ENCODE measurements around the gene FZD4. TPM values are rescaled to one million over a fixed set of nuclear protein-coding genes. Genes with fewer than 3 reads are reported as not detected.

Gene FZD4
- total and polyA plus RNA-seq, 2 donors (not counting 3 experiments of a cell fraction or from before 2014, with no cell fraction given): 56.6 to 112 TPM

- ChIA-PET POLR2A (no interaction called here), CTCF (interaction anchor here (0.8 to 3.2 kb wide), 2 partner anchors 13 to 27 kb away, joined by 3 to 17 read pairs; partner anchors contain the start of gene FZD4)
- DNase-seq (ENCODE audit: low read depth, low spot score) (no peak), FAIRE-seq (no peak)
- H2AFZ ChIP-seq (ENCODE audit: low read depth, low read length): no peak overlapping the region
- H4K20me1 ChIP-seq (replicated peaks; ENCODE audit: control insufficient read depth, extremely low read depth, insufficient read depth, low read length): no peaks in the 10 kb centered on the region
- dilution Hi-C loops (cut with MboI; ENCODE audit: extremely low pct_ligation_motif_present, low sequenced_read_pairs) (no loop called here), intact Hi-C loops (cut with micrococcal nuclease) (no loop called here)
- H3K4me3 ChIP-seq (replicated peaks in 1 of 3; ENCODE audit: insufficient read depth in 1 of 3, low read depth in 1 of 3, low read length in 3 of 3): no peak overlapping the region
- H3K4me1 ChIP-seq (ENCODE audit: control insufficient read depth, extremely low read depth, insufficient read depth, low read length): peaks cover 5% of the 10 kb centered on the region
- BruUV-seq (replicated peaks): no TSS peak
- no peaks in the 10 kb centered on the region for H3K36me3 ChIP-seq (ENCODE audit: control insufficient read depth in 2 of 2, extremely low read depth in 1 of 2, insufficient read depth in 2 of 2, low read length in 2 of 2)
- no peaks in the 10 kb centered on the region for H3K79me2 ChIP-seq (ENCODE audit: control insufficient read depth, insufficient read depth, low read length)
- no peak overlapping the region for H3K4me2 ChIP-seq (ENCODE audit: insufficient read depth, low read length)
- no peaks in the 10 kb centered on the region for H3K9me3 ChIP-seq (replicated peaks; ENCODE audit: control insufficient read depth, insufficient read depth, low read length)
- H3K9ac ChIP-seq (replicated peaks; ENCODE audit: extremely low read depth, insufficient read depth, low read length): no peak overlapping the region
- no peaks in the 10 kb centered on the region for H3K9me1 ChIP-seq (replicated peaks; ENCODE audit: control insufficient read depth, extremely low read depth, insufficient read depth, low read length)
- no peaks in the 10 kb centered on the region for H3K27me3 ChIP-seq (ENCODE audit: control insufficient read depth in 2 of 2, insufficient read depth in 2 of 2, low read length in 2 of 2)
- no peak overlapping the region for H3K27ac ChIP-seq (ENCODE audit: insufficient read depth, low read depth, low read length)
- TF ChIP-seq JUN (IDR thresholded peaks at IDR 0.05; ENCODE audit: borderline replicate concordance, insufficient read depth, insufficient read length, low read depth): no peak
- TF ChIP-seq MAX (IDR thresholded peaks at IDR 0.05; ENCODE audit: insufficient read depth, insufficient read length): no peak
- TF ChIP-seq FOS (IDR thresholded peaks at IDR 0.05; ENCODE audit: borderline replicate concordance, insufficient read depth, low read length): no peak
- no peak for TF ChIP-seq MYC (IDR thresholded peaks at IDR 0.05; ENCODE audit: low read depth, low read length)
Observed at GRCh38 chr11:86981777-86982540, 26.8 kb upstream of the FZD4 start.

- dilution Hi-C loops (cut with MboI; ENCODE audit: extremely low pct_ligation_motif_present, low sequenced_read_pairs): no loop called here
- no TSS peak for BruUV-seq (replicated peaks)
- no peak for DNase-seq (ENCODE audit: low read depth, low spot score)
Observed at GRCh38 chr11:86980086-86980796, 25.0 kb upstream of the FZD4 start.

More at GRCh38 chr11:86980086-86980796, 25.0 kb upstream of the FZD4 start:
- H3K9me3 ChIP-seq (replicated peaks; ENCODE audit: control insufficient read depth, insufficient read depth, low read length): no peaks in the 10 kb centered on the region
- no peak overlapping the region for H3K9ac ChIP-seq (replicated peaks; ENCODE audit: extremely low read depth, insufficient read depth, low read length)
- intact Hi-C loops (cut with micrococcal nuclease): no loop called here
- FAIRE-seq: no peak
- TF ChIP-seq POLR2AphosphoS5 (IDR thresholded peaks at IDR 0.05; ENCODE audit: insufficient read depth, low read depth, low read length) (no peak), EZH2 (IDR thresholded peaks at IDR 0.05; ENCODE audit: borderline replicate concordance, low read depth, low read length, severe bottlenecking) (no peak), POLR2A (IDR thresholded peaks at IDR 0.05; ENCODE audit: low read depth, low read length) (no peak), FOS (IDR thresholded peaks at IDR 0.05; ENCODE audit: borderline replicate concordance, insufficient read depth, low read length) (no peak), GATA2 (IDR thresholded peaks at IDR 0.05; ENCODE audit: insufficient read depth, insufficient read length, low read depth, low read length) (no peak), JUN (IDR thresholded peaks at IDR 0.05; ENCODE audit: borderline replicate concordance, insufficient read depth, insufficient read length, low read depth) (no peak), CTCF (IDR thresholded peaks at IDR 0.05; ENCODE audit: extremely low read depth in 1 of 2, insufficient read depth in 1 of 2, low read depth in 1 of 2, low read length in 2 of 2) (no peak), MAX (IDR thresholded peaks at IDR 0.05; ENCODE audit: insufficient read depth, insufficient read length) (no peak)
- H3K4me3 ChIP-seq (replicated peaks in 1 of 3; ENCODE audit: insufficient read depth in 1 of 3, low read depth in 1 of 3, low read length in 3 of 3): no peak overlapping the region
- CTCF ChIA-PET: interaction anchor here (0.9 to 1.4 kb wide), 5 partner anchors 14 to 302 kb away, joined by 3 to 9 read pairs (median 3); no protein-coding TSS in a partner anchor
- peaks cover 5% of the 10 kb centered on the region for H3K4me1 ChIP-seq (ENCODE audit: control insufficient read depth, extremely low read depth, insufficient read depth, low read length)
- no peak overlapping the region for H3K27ac ChIP-seq (ENCODE audit: insufficient read depth, low read depth, low read length)
- no peaks in the 10 kb centered on the region for H4K20me1 ChIP-seq (replicated peaks; ENCODE audit: control insufficient read depth, extremely low read depth, insufficient read depth, low read length)
- H3K4me2 ChIP-seq (ENCODE audit: insufficient read depth, low read length): no peak overlapping the region
- H2AFZ ChIP-seq (ENCODE audit: low read depth, low read length): no peak overlapping the region
- no peaks in the 10 kb centered on the region for H3K9me1 ChIP-seq (replicated peaks; ENCODE audit: control insufficient read depth, extremely low read depth, insufficient read depth, low read length)
- POLR2A ChIA-PET: no interaction called here
- H3K79me2 ChIP-seq (ENCODE audit: control insufficient read depth, insufficient read depth, low read length): no peaks in the 10 kb centered on the region
- H3K36me3 ChIP-seq (ENCODE audit: control insufficient read depth in 2 of 2, extremely low read depth in 1 of 2, insufficient read depth in 2 of 2, low read length in 2 of 2): no peaks in the 10 kb centered on the region
- no peaks in the 10 kb centered on the region for H3K27me3 ChIP-seq (ENCODE audit: control insufficient read depth in 2 of 2, insufficient read depth in 2 of 2, low read length in 2 of 2)
